ENCODE data around the gene HS1BP3.

DNA sequence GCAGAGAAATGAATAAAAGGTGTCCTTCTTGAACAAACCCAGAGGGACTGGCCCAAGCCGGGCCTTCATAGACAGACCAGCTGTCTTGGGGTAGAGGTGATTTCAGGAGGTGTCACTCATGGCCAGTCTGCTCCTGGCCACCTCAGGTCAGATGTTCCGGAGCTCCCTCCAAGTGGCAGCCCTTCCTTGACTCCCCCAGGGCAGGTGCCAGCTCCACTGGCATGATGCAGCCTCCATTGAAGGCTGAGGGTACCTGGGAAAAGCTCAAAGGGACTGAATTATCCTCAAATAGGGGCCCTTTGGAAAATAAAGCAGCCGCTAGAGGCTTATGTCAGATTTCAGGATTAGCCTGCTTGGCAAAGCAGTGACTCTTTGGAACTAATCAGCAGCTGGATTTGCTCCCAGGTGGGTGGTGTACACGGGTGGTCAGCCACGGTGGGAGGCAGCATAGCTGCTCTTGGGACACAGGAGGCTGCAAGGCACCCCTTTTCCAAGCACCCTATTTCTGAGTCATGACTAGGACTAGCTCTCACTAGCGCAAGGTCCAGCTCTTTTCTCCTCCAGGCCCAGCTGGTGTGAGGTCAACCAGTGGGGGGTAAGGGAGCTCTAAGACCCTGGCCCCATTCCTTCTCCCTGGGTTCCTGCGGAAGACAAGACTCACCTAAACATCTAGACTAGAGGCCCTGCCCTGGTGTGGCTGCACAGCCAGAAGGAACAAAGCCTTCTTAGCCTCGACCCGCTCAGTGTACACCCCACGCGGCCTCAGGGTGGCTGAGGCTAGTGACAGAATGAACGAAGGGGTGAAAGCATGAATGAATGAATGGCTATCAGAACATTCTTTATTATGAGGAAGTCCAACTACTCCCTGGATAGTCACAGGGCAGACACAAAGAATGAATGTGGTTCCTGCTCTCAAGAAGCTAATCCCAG lies 29.3 kb downstream of the HS1BP3 start:
- TF ChIP-seq, protein P1, sequence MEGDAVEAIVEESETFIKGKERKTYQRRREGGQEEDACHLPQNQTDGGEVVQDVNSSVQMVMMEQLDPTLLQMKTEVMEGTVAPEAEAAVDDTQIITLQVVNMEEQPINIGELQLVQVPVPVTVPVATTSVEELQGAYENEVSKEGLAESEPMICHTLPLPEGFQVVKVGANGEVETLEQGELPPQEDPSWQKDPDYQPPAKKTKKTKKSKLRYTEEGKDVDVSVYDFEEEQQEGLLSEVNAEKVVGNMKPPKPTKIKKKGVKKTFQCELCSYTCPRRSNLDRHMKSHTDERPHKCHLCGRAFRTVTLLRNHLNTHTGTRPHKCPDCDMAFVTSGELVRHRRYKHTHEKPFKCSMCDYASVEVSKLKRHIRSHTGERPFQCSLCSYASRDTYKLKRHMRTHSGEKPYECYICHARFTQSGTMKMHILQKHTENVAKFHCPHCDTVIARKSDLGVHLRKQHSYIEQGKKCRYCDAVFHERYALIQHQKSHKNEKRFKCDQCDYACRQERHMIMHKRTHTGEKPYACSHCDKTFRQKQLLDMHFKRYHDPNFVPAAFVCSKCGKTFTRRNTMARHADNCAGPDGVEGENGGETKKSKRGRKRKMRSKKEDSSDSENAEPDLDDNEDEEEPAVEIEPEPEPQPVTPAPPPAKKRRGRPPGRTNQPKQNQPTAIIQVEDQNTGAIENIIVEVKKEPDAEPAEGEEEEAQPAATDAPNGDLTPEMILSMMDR (CRISPR knock-in tag; IDR thresholded peaks at IDR 0.05) = no peak
- TF ChIP-seq, protein P2, sequence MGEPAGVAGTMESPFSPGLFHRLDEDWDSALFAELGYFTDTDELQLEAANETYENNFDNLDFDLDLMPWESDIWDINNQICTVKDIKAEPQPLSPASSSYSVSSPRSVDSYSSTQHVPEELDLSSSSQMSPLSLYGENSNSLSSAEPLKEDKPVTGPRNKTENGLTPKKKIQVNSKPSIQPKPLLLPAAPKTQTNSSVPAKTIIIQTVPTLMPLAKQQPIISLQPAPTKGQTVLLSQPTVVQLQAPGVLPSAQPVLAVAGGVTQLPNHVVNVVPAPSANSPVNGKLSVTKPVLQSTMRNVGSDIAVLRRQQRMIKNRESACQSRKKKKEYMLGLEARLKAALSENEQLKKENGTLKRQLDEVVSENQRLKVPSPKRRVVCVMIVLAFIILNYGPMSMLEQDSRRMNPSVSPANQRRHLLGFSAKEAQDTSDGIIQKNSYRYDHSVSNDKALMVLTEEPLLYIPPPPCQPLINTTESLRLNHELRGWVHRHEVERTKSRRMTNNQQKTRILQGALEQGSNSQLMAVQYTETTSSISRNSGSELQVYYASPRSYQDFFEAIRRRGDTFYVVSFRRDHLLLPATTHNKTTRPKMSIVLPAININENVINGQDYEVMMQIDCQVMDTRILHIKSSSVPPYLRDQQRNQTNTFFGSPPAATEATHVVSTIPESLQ (CRISPR knock-in tag; conservative IDR thresholded peaks at IDR 0.05) = no peak
- TF ChIP-seq, protein P3, sequence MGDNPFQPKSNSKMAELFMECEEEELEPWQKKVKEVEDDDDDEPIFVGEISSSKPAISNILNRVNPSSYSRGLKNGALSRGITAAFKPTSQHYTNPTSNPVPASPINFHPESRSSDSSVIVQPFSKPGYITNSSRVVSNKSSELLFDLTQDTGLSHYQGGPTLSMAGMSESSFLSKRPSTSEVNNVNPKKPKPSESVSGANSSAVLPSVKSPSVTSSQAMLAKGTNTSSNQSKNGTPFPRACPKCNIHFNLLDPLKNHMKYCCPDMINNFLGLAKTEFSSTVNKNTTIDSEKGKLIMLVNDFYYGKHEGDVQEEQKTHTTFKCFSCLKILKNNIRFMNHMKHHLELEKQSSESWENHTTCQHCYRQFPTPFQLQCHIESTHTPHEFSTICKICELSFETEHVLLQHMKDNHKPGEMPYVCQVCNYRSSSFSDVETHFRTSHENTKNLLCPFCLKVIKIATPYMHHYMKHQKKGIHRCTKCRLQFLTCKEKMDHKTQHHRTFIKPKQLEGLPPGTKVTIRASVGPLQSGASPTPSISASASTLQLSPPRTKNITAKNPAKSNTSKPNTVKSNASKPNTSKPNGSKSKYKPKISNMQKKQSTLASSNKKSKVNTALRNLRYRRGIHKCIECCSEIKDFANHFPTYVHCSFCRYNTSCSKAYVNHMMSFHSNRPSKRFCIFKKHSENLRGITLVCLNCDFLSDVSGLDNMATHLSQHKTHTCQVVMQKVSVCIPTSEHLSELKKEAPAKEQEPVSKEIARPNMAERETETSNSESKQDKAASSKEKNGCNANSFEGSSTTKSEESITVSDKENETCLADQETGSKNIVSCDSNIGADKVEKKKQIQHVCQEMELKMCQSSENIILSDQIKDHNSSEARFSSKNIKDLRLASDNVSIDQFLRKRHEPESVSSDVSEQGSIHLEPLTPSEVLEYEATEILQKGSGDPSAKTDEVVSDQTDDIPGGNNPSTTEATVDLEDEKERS (CRISPR knock-in tag; IDR thresholded peaks at IDR 0.05) = no peak
- no peak for TF ChIP-seq FOSL2 (CRISPR knock-in tag; IDR thresholded peaks at IDR 0.05)
- TF ChIP-seq JUN (CRISPR knock-in tag; IDR thresholded peaks at IDR 0.05) = no peak
- TF ChIP-seq ZNF562 (CRISPR knock-in tag; IDR thresholded peaks at IDR 0.05; ENCODE audit: borderline replicate concordance) = no peak

Measured in HepG2 (cell line).